H9 (cell line): Measurements from ENCODE around the gene DCN. TPM values are rescaled to one million over a fixed set of nuclear protein-coding genes. Genes with fewer than 3 reads are reported as not detected.

Experiments used
- DNase-seq: peaks from one replicate; pipeline ENCODE4 v3.0.0-alpha.2; 2017
- H2AFZ ChIP-seq: one replicate; pipeline ENCODE4 v1.6.1; 2013; ENCODE audit warnings: mild to moderate bottlenecking, low read length, control low read depth, moderate library complexity
- H2AK5ac ChIP-seq: 2 replicates; pipeline ENCODE4 v1.6.1; 2013; ENCODE audit warnings: low read length, control low read depth, mixed read lengths; ENCODE audit not compliant: insufficient read length
- H2BK120ac ChIP-seq: one replicate; pipeline ENCODE4 v1.6.1; 2013; ENCODE audit warnings: low read depth, mild to moderate bottlenecking, low read length, control low read depth, inconsistent platforms; ENCODE audit not compliant: poor library complexity, severe bottlenecking
- H2BK12ac ChIP-seq: 2 replicates; pipeline ENCODE4 v1.6.1; 2013; ENCODE audit warnings: low read length, control low read depth, mixed read lengths, low read depth; ENCODE audit not compliant: insufficient read length
- H2BK15ac ChIP-seq: 2 replicates; pipeline ENCODE4 v1.6.1; 2013; ENCODE audit warnings: low read depth, low read length, control low read depth
- H2BK20ac ChIP-seq: one replicate; pipeline ENCODE4 v1.6.1; 2013; ENCODE audit warnings: low read depth, mild to moderate bottlenecking, low read length, control low read depth, inconsistent platforms; ENCODE audit not compliant: poor library complexity, severe bottlenecking
- H2BK5ac ChIP-seq: 2 replicates; pipeline ENCODE4 v1.6.1; 2013; ENCODE audit warnings: low read length, control low read depth, mixed read lengths; ENCODE audit not compliant: insufficient read length
- H3K14ac ChIP-seq: 2 replicates; pipeline ENCODE4 v1.6.1; 2013; ENCODE audit warnings: low read length, control low read depth; ENCODE audit not compliant: insufficient read depth
- H3K18ac ChIP-seq: 2 replicates; pipeline ENCODE4 v1.6.1; 2013; ENCODE audit warnings: low read depth, mild to moderate bottlenecking, mixed read lengths, low read length, control low read depth; ENCODE audit not compliant: insufficient read length
- H3K23ac ChIP-seq: 2 replicates; pipeline ENCODE4 v1.6.1; 2013; ENCODE audit warnings: low read length, control low read depth, mixed read lengths, low read depth; ENCODE audit not compliant: insufficient read length
- H3K23me2 ChIP-seq: 2 replicates; pipeline ENCODE4 v1.6.1; 2013; ENCODE audit warnings: low read depth, mild to moderate bottlenecking, mixed read lengths, low read length, control low read depth; ENCODE audit not compliant: insufficient read length, poor library complexity, severe bottlenecking
- H3K27ac ChIP-seq: 2 replicates; pipeline ENCODE4 v1.5.1; 2013; ENCODE audit warnings: low read length, control low read depth, mixed read lengths, low read depth; ENCODE audit not compliant: insufficient read length
- H3K27me3 ChIP-seq: 2 replicates; pipeline ENCODE4 v1.6.1; 2013; ENCODE audit warnings: low read length, control low read depth, inconsistent platforms; ENCODE audit not compliant: insufficient read depth
- H3K4ac ChIP-seq: 2 replicates; pipeline ENCODE4 v1.6.1; 2013; ENCODE audit warnings: low read depth, mild to moderate bottlenecking, control low read depth, inconsistent platforms, low read length, moderate library complexity
- H3K4me1 ChIP-seq: 2 replicates; pipeline ENCODE4 v1.6.1; 2013; ENCODE audit warnings: low read length, control low read depth, inconsistent platforms; ENCODE audit not compliant: insufficient read depth
- H3K4me2 ChIP-seq: 2 replicates; pipeline ENCODE4 v1.6.1; 2013; ENCODE audit warnings: low read length, control low read depth, mixed read lengths; ENCODE audit not compliant: insufficient read length, insufficient read depth
- H3K56ac ChIP-seq: 2 replicates; pipeline ENCODE4 v1.6.1; 2013; ENCODE audit warnings: low read depth, mild to moderate bottlenecking, mixed read lengths, low read length, control low read depth; ENCODE audit not compliant: insufficient read length
- H3K79me1 ChIP-seq: 2 replicates; pipeline ENCODE4 v1.6.1; 2013; ENCODE audit warnings: low read depth, mild to moderate bottlenecking, moderate library complexity, low read length, control low read depth, inconsistent platforms; ENCODE audit not compliant: insufficient read depth, poor library complexity, severe bottlenecking
- H3K79me2 ChIP-seq: 2 replicates; pipeline ENCODE4 v1.6.1; 2013; ENCODE audit warnings: low read length, control low read depth, inconsistent platforms; ENCODE audit not compliant: insufficient read depth
- H3K9ac ChIP-seq: 2 replicates; pipeline ENCODE4 v1.6.1; 2013; ENCODE audit warnings: low read length, control low read depth, mixed read lengths; ENCODE audit not compliant: insufficient read length; ENCODE audit errors: extremely low read depth
- H3K9me3 ChIP-seq: one replicate; pipeline ENCODE4 v1.6.1; 2013; ENCODE audit warnings: low read depth, low read length, inconsistent platforms; ENCODE audit not compliant: control insufficient read depth
- H3T11ph ChIP-seq: one replicate; pipeline ENCODE4 v1.6.1; 2013; ENCODE audit warnings: mild to moderate bottlenecking, low read length, control low read depth, inconsistent platforms
- H4K20me1 ChIP-seq: one replicate; pipeline ENCODE4 v1.6.1; 2013; ENCODE audit not compliant: control insufficient read depth, insufficient read length, insufficient read depth
- H4K5ac ChIP-seq: 2 replicates; pipeline ENCODE4 v1.6.1; 2013; ENCODE audit warnings: low read depth, mild to moderate bottlenecking, mixed read lengths, low read length, control low read depth; ENCODE audit not compliant: insufficient read length
- H4K8ac ChIP-seq: replicated peaks from 2 replicates; pipeline ENCODE4 v1.6.1; 2013; ENCODE audit warnings: low read length, control low read depth, mixed read lengths, low read depth; ENCODE audit not compliant: insufficient read length
- H4K91ac ChIP-seq: 2 replicates; pipeline ENCODE4 v1.6.1; 2013; ENCODE audit warnings: low read depth, mild to moderate bottlenecking, moderate library complexity, mixed read lengths, low read length, control low read depth; ENCODE audit not compliant: insufficient read length
- H3K27ac Mint-ChIP-seq, 3 experiments: 2 replicates in 2 of 3; 3 replicates in 1 of 3; pipeline ENCODE4 v1.8.0; 2020 to 2021; ENCODE audit warnings: mixed read lengths in 3 of 3, mild to moderate bottlenecking in 1 of 3, moderate library complexity in 1 of 3
- H3K27me3 Mint-ChIP-seq: 2 replicates; pipeline ENCODE4 v1.8.0; 2021; ENCODE audit warnings: low read depth, mild to moderate bottlenecking, moderate library complexity, mixed read lengths
- H3K36me3 Mint-ChIP-seq, 3 experiments: 2 replicates in 2 of 3; 3 replicates in 1 of 3; pipeline ENCODE4 v1.8.0; 2020 to 2021; ENCODE audit warnings: low read depth in 3 of 3, mixed read lengths in 3 of 3; ENCODE audit not compliant: insufficient read depth in 1 of 3
- H3K4me1 Mint-ChIP-seq, 2 experiments: 2 replicates each; pipeline ENCODE4 v1.8.0; 2020; ENCODE audit warnings: mixed read lengths in 2 of 2
- H3K4me3 Mint-ChIP-seq, 2 experiments: 2 replicates in 1 of 2; 3 replicates in 1 of 2; pipeline ENCODE4 v1.8.0; 2020 to 2021; ENCODE audit warnings: mild to moderate bottlenecking in 2 of 2, mixed read lengths in 2 of 2, moderate library complexity in 1 of 2
- H3K9me3 Mint-ChIP-seq, 2 experiments: 2 replicates in 1 of 2; 3 replicates in 1 of 2; pipeline ENCODE4 v1.8.0; 2020; ENCODE audit warnings: mild to moderate bottlenecking in 2 of 2, mixed read lengths in 2 of 2, moderate library complexity in 1 of 2
- CTCF ChIP-seq: fragments of 200-600 bp; sonication (generic); conservative IDR thresholded peaks from 3 replicates; pipeline ENCODE4 v1.8.0; 2021; ENCODE audit warnings: antibody characterized with exemption, mild to moderate bottlenecking
- WGBS: extraction: QIAGEN DNeasy Blood & Tissue Kit; methylation state at CpG from one replicate; pipeline ENCODE4 v1.1.7; 2013; ENCODE audit warnings: missing lambda C conversion rate, low lambda C conversion rate, mixed read lengths; ENCODE audit not compliant: insufficient read length; ENCODE audit errors: extremely low coverage; 5-methylcytosine and 5-hydroxymethylcytosine counted together
- total RNA-seq: library from RNA; stranded (reverse); gene quantifications from 2 replicates; pipeline ENCODE4 v1.2.1, GENCODE V29; 2021

DCN gene
- total RNA-seq, 1 experiment from 2014 or later, result not detected

- H3K4me2 ChIP-seq, result no peak overlapping the region
- Mint-ChIP-seq H3K27ac (no peak overlapping the region), H3K4me3 (no peak overlapping the region), H3K4me1 (no peaks in the 10 kb centered on the region), H3K36me3 (no peaks in the 10 kb centered on the region), H3K9me3 (no peaks in the 10 kb centered on the region), H3K27me3 (no peaks in the 10 kb centered on the region)
- no peaks in the 10 kb centered on the region for H3K79me1 ChIP-seq
- H2BK5ac ChIP-seq, result no peak overlapping the region
- no peak overlapping the region for H4K5ac ChIP-seq
- no peaks in the 10 kb centered on the region for H3K23me2 ChIP-seq
- no peak overlapping the region for H2BK120ac ChIP-seq
- H3K4me1 ChIP-seq, result no peaks in the 10 kb centered on the region
- DNase-seq, result no peak
- H3K27me3 ChIP-seq, result no peaks in the 10 kb centered on the region
- no peaks in the 10 kb centered on the region for H3K9me3 ChIP-seq
- H4K20me1 ChIP-seq, result no peaks in the 10 kb centered on the region
- TF ChIP-seq CTCF, result no peak
- no peak overlapping the region for H2BK12ac ChIP-seq
- no peak overlapping the region for H4K91ac ChIP-seq
- H3K18ac ChIP-seq, result no peak overlapping the region
- H3K56ac ChIP-seq, result no peak overlapping the region
- H3K9ac ChIP-seq, result no peak overlapping the region
- no peak overlapping the region for H3K4ac ChIP-seq
- H4K8ac ChIP-seq, result no peak overlapping the region
- H3K27ac ChIP-seq, result no peak overlapping the region
- H3K79me2 ChIP-seq, result no peaks in the 10 kb centered on the region
- no peak overlapping the region for H2BK20ac ChIP-seq
- no peak overlapping the region for H2AFZ ChIP-seq
- no peak overlapping the region for H3T11ph ChIP-seq
- H3K14ac ChIP-seq, result no peak overlapping the region
- H2AK5ac ChIP-seq, result no peak overlapping the region
- no peak overlapping the region for H2BK15ac ChIP-seq
- no CpG with 5 or more reads among the region's 1 CpG for WGBS
- H3K23ac ChIP-seq, result no peak overlapping the region
Observed at GRCh38 chr12:91226951-91227350, 44.3 kb upstream of the DCN start.
